ENCODE data around the gene NUBPL. TPM values are rescaled to one million over a fixed set of nuclear protein-coding genes. Genes with fewer than 3 reads are reported as not detected.
"Not testable (repeated sequence)": the region's sequence is repeated elsewhere in the genome, so short reads cannot be mapped to it uniquely, and the experiment has no call there.

NUBPL gene
- total RNA-seq, 5 donors from 2014 or later (not counting 1 experiment from before 2014, with no cell fraction given) = 6.8 to 11.0 (median 10.2) TPM

DNA sequence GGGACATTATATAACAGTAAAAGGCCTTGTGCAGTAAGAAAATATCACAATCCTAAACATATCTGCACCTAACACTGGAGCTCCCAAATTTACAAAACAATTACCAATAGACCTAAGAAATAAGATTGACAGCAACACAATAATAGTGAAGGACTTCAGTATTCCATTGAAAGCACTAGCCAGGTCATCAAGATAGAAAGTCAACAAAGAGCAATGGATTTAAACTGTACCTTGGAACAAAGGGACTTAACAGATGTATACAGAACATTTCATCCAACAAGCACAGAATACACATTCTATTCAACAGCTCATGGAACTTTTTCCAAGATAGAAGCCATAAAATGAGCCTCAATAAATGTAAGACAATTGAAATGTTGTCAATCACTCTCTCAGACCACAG lies 306.4 kb downstream of the NUBPL start:
- no peak overlapping the region for H3K27ac Mint-ChIP-seq
- ChIA-PET POLR2A (no interaction called here), CTCF (no interaction called here)
- Histone ChIP-seq H3K27me3 (replicated peaks in 1 of 2; ENCODE audit: control insufficient read depth in 2 of 2, extremely low read depth in 1 of 2, insufficient read depth in 2 of 2, low read length in 1 of 2) (peaks cover 0 to 4% of the 10 kb centered on the region in 2 experiments), H3K27ac (ENCODE audit: low read length) (no peak overlapping the region), H3K4me1 (ENCODE audit: control insufficient read depth in 1 of 2, extremely low read depth in 1 of 2, insufficient read depth in 2 of 2, low read length in 2 of 2) (no peaks in the 10 kb centered on the region), H3K9me3 (no peaks in the 10 kb centered on the region), H3K36me3 (ENCODE audit: control insufficient read depth in 2 of 2, extremely low read depth in 1 of 2, insufficient read depth in 1 of 2, low read length in 1 of 2) (no peaks in the 10 kb centered on the region), H3K4me3 (ENCODE audit: control insufficient read depth in 1 of 2, extremely low read depth in 1 of 2, low read length in 1 of 2) (no peak overlapping the region)
- H3K4me1 Mint-ChIP-seq = no peaks in the 10 kb centered on the region
- DNase-seq = no peak
- no peak overlapping the region for H3K4me3 Mint-ChIP-seq
- peaks cover 3% of the 10 kb centered on the region for H3K36me3 Mint-ChIP-seq
- no peak for ATAC-seq (replicated peaks in 1 of 4)
- H3K27me3 Mint-ChIP-seq = no peaks in the 10 kb centered on the region
- peaks cover 42 to 77% (median 54%) of the 10 kb centered on the region in 3 donors for H3K9me3 Mint-ChIP-seq

DNA sequence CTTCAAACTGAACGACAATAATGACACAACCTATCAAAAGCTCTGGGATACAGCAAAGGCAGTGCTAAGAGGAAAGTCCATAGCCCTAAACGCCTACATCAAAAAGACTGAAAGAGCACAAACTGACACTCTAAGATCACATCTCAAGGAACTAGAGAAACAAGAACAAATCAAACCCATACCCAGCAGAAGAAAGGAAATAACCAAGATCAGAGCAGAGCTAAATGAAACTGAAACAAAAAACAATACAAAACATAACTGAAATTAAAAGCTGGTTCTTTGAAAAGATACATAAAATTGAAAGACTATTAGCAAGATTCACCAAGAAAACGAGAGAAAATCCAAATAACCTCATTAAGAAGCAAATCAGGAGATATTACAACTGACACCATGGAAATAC lies 306.9 kb downstream of the NUBPL start:
- H3K36me3 Mint-ChIP-seq; H3K27ac ChIP-seq (ENCODE audit: low read length); ATAC-seq (replicated peaks in 1 of 4); H3K27me3 ChIP-seq (replicated peaks in 1 of 2; ENCODE audit: control insufficient read depth in 2 of 2, extremely low read depth in 1 of 2, insufficient read depth in 2 of 2, low read length in 1 of 2); H3K27ac Mint-ChIP-seq; DNase-seq; H3K4me1 Mint-ChIP-seq; H3K4me1 ChIP-seq (ENCODE audit: control insufficient read depth in 1 of 2, extremely low read depth in 1 of 2, insufficient read depth in 2 of 2, low read length in 2 of 2); CTCF ChIA-PET; POLR2A ChIA-PET; H3K36me3 ChIP-seq (ENCODE audit: control insufficient read depth in 2 of 2, extremely low read depth in 1 of 2, insufficient read depth in 1 of 2, low read length in 1 of 2); H3K4me3 ChIP-seq (ENCODE audit: control insufficient read depth in 1 of 2, extremely low read depth in 1 of 2, low read length in 1 of 2); H3K27me3 Mint-ChIP-seq; H3K9me3 ChIP-seq: not testable (repeated sequence)
- Mint-ChIP-seq H3K9me3 (peaks cover 41 to 72% (median 53%) of the 10 kb centered on the region in 3 donors), H3K4me3 (peak overlapping the region in 1 of 3 donors; percentile 24)
- WGBS (ENCODE audit: insufficient coverage) = no CpG with 5 or more reads among the region's 3 CpGs

DNA sequence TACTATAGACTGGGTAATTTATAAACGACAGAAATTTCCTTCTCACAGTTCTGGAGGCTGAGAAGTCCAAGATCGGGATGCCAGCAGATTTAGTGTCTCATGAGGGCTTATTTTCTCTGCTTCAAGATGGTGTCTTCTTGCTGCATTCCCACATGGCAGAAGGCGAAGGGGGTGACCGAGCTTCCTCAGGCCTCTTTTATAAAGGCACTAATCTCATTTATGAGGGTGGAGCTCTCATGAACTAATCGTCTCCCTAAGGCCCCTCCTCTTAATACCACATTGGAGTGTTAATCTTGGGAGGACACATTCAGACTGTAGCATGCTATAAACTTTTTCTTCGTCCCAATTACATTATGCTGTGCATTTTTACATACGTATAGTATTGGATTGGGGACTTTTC lies 315.5 kb downstream of the NUBPL start:
- CTCF ChIA-PET = interaction anchor here in 1 of 2 donors (0.6 to 0.7 kb wide), 2 partner anchors 19 to 71 kb away, joined by 3 to 4 read pairs; no protein-coding TSS in a partner anchor
- no peak overlapping the region for H3K4me3 Mint-ChIP-seq
- Histone ChIP-seq H3K9me3 (no peaks in the 10 kb centered on the region), H3K27ac (ENCODE audit: low read length) (no peak overlapping the region), H3K36me3 (ENCODE audit: control insufficient read depth in 2 of 2, extremely low read depth in 1 of 2, insufficient read depth in 1 of 2, low read length in 1 of 2) (no peaks in the 10 kb centered on the region), H3K4me3 (ENCODE audit: control insufficient read depth in 1 of 2, extremely low read depth in 1 of 2, low read length in 1 of 2) (no peak overlapping the region), H3K4me1 (ENCODE audit: control insufficient read depth in 1 of 2, extremely low read depth in 1 of 2, insufficient read depth in 2 of 2, low read length in 2 of 2) (no peaks in the 10 kb centered on the region), H3K27me3 (replicated peaks in 1 of 2; ENCODE audit: control insufficient read depth in 2 of 2, extremely low read depth in 1 of 2, insufficient read depth in 2 of 2, low read length in 1 of 2) (no peaks in the 10 kb centered on the region)
- H3K9me3 Mint-ChIP-seq = peaks cover 2 to 4% (median 3%) of the 10 kb centered on the region in 3 donors
- no peak for ATAC-seq (replicated peaks in 1 of 4)
- H3K27me3 Mint-ChIP-seq = peaks cover 0 to 9% of the 10 kb centered on the region in 2 donors
- DNase-seq = no peak
- POLR2A ChIA-PET = no interaction called here
- H3K4me1 Mint-ChIP-seq = no peaks in the 10 kb centered on the region
- WGBS (ENCODE audit: insufficient coverage) = no CpG with 5 or more reads among the region's 7 CpGs
- H3K27ac Mint-ChIP-seq = no peak overlapping the region
- H3K36me3 Mint-ChIP-seq = no peaks in the 10 kb centered on the region

DNA sequence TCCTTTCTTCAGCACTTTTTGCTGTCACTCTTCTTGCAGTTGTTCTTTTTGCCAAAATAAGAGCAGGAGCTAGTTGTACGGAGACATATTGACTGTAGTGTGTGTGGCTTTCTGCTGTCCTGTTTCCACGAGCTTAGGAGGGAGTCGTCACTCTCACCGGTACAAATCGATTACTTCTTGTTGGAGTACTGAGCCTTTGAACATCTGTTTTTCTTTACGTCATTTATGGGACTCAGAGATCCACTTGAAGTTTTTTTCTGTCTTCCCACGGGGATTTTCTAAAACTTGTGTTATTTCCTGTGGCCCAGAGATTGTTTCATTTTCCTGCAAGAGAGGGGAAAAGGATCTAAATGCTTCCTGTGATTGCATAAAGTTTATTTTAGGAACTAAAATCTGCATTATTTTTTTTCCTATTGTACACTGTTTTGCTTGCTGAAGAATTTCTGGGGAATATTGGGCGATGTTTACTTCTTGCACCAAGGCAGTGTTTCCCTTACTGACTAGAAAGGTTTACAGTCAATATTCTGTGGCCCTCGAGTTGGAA lies 316.1 kb downstream of the NUBPL start:
- 50% methylated on average over 6 of the region's 9 CpGs for WGBS (ENCODE audit: insufficient coverage)
- H3K4me3 Mint-ChIP-seq = no peak overlapping the region
- H3K4me1 Mint-ChIP-seq = no peaks in the 10 kb centered on the region
- Histone ChIP-seq H3K9me3 (no peaks in the 10 kb centered on the region), H3K4me3 (ENCODE audit: control insufficient read depth in 1 of 2, extremely low read depth in 1 of 2, low read length in 1 of 2) (no peak overlapping the region), H3K36me3 (ENCODE audit: control insufficient read depth in 2 of 2, extremely low read depth in 1 of 2, insufficient read depth in 1 of 2, low read length in 1 of 2) (no peaks in the 10 kb centered on the region), H3K4me1 (ENCODE audit: control insufficient read depth in 1 of 2, extremely low read depth in 1 of 2, insufficient read depth in 2 of 2, low read length in 2 of 2) (no peaks in the 10 kb centered on the region), H3K27me3 (replicated peaks in 1 of 2; ENCODE audit: control insufficient read depth in 2 of 2, extremely low read depth in 1 of 2, insufficient read depth in 2 of 2, low read length in 1 of 2) (no peaks in the 10 kb centered on the region), H3K27ac (ENCODE audit: low read length) (no peak overlapping the region)
- ATAC-seq (replicated peaks in 1 of 4) (no peak), DNase-seq (no peak)
- H3K27me3 Mint-ChIP-seq = peaks cover 0 to 13% of the 10 kb centered on the region in 2 donors
- peaks cover 0 to 4% (median 0%) of the 10 kb centered on the region in 3 donors for H3K9me3 Mint-ChIP-seq
- ChIA-PET CTCF (interaction anchor here in 1 of 2 donors (0.6 to 0.7 kb wide), 3 partner anchors 18 to 272 kb away, joined by 3 to 5 read pairs (median 4); no protein-coding TSS in a partner anchor), POLR2A (no interaction called here)
- H3K27ac Mint-ChIP-seq = no peak overlapping the region
- H3K36me3 Mint-ChIP-seq = no peaks in the 10 kb centered on the region

DNA sequence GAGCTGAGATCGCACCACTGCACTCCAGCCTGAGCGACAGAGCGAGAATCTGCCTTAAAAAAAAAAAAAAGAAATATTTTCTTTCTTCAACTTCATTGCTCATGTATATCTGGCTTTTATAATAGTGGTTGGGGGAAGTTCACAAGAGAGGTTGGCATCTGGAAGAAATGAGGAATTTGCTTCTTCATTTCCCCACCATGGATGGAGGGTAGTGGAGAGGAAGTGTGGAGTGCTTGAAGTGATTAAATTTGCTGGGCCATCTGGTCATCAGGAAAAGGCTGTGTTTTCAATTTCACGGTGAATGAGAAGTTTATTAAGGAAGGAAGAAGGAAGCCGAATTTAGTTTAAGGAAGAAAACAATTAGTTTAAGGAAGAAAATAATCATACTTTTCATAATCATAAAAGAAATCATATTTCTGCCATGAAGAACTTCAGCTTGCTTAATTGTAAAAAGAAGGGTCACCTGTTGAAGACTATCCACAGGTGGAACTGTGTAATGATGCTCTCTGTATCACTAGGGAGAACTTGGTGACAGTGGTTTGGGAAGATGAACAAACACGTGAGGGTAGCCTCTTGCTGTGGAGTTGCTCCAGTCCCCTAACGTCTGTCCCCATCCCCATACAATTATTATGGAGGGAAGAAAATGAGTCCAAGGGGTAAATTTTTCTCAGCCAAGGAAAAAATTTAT lies 318.6 kb downstream of the NUBPL start:
- Mint-ChIP-seq H3K36me3 (no peaks in the 10 kb centered on the region), H3K27ac (no peak overlapping the region), H3K4me3 (no peak overlapping the region), H3K27me3 (peaks cover 0 to 13% of the 10 kb centered on the region in 2 donors), H3K4me1 (no peaks in the 10 kb centered on the region), H3K9me3 (no peaks in the 10 kb centered on the region)
- ATAC-seq (replicated peaks in 1 of 4) (no peak), DNase-seq (no peak)
- no peaks in the 10 kb centered on the region for H3K9me3 ChIP-seq
- H3K4me3 ChIP-seq (ENCODE audit: control insufficient read depth in 1 of 2, extremely low read depth in 1 of 2, low read length in 1 of 2) = no peak overlapping the region
- no peaks in the 10 kb centered on the region for H3K4me1 ChIP-seq (ENCODE audit: control insufficient read depth in 1 of 2, extremely low read depth in 1 of 2, insufficient read depth in 2 of 2, low read length in 2 of 2)
- H3K27ac ChIP-seq (ENCODE audit: low read length) = no peak overlapping the region
- H3K36me3 ChIP-seq (ENCODE audit: control insufficient read depth in 2 of 2, extremely low read depth in 1 of 2, insufficient read depth in 1 of 2, low read length in 1 of 2) = no peaks in the 10 kb centered on the region
- ChIA-PET CTCF (no interaction called here), POLR2A (no interaction called here)
- no peaks in the 10 kb centered on the region for H3K27me3 ChIP-seq (replicated peaks in 1 of 2; ENCODE audit: control insufficient read depth in 2 of 2, extremely low read depth in 1 of 2, insufficient read depth in 2 of 2, low read length in 1 of 2)
- no CpG with 5 or more reads among the region's 7 CpGs for WGBS (ENCODE audit: insufficient coverage)

DNA sequence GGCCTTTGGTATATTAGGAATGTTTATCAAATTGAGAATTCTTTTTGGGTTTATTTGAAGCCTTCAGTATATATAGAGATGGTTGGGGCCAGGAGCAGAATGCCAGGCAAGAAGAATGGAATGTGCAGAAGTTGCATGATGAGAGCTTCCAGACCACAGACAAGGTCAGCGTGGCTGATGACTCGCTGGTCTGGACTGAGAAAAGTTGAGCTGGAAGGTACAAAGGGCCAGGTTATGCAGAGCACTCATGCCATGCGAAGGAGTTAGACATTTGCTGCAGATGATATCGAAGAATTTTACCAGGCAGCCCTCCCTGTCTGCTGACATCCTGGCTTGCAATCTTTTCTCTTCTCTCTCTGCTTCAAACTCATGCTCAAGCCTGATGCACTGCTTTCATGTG lies 319.7 kb downstream of the NUBPL start:
- ChIA-PET POLR2A (no interaction called here), CTCF (no interaction called here)
- Mint-ChIP-seq H3K4me1 (no peaks in the 10 kb centered on the region), H3K9me3 (no peaks in the 10 kb centered on the region), H3K36me3 (no peaks in the 10 kb centered on the region), H3K4me3 (no peak overlapping the region), H3K27ac (no peak overlapping the region), H3K27me3 (peaks cover 0 to 13% of the 10 kb centered on the region in 2 donors)
- ATAC-seq (replicated peaks in 1 of 4) = no peak
- Histone ChIP-seq H3K4me3 (ENCODE audit: control insufficient read depth in 1 of 2, extremely low read depth in 1 of 2, low read length in 1 of 2) (no peak overlapping the region), H3K27ac (ENCODE audit: low read length) (no peak overlapping the region), H3K27me3 (replicated peaks in 1 of 2; ENCODE audit: control insufficient read depth in 2 of 2, extremely low read depth in 1 of 2, insufficient read depth in 2 of 2, low read length in 1 of 2) (no peaks in the 10 kb centered on the region), H3K4me1 (ENCODE audit: control insufficient read depth in 1 of 2, extremely low read depth in 1 of 2, insufficient read depth in 2 of 2, low read length in 2 of 2) (no peaks in the 10 kb centered on the region), H3K9me3 (no peaks in the 10 kb centered on the region), H3K36me3 (ENCODE audit: control insufficient read depth in 2 of 2, extremely low read depth in 1 of 2, insufficient read depth in 1 of 2, low read length in 1 of 2) (no peaks in the 10 kb centered on the region)
- 83% methylated on average over 4 of the region's 4 CpGs for WGBS (ENCODE audit: insufficient coverage)
- no peak for DNase-seq
